ENCODE data around the gene DCXR. TPM values are rescaled to one million over a fixed set of nuclear protein-coding genes. Genes with fewer than 3 reads are reported as not detected.

The DCXR gene
- total and polyA plus RNA-seq, 2 experiments from 2014 or later: 70.2 to 75.8 TPM

- H3K27ac ChIP-seq: no peak overlapping the region
- H3K36me3 ChIP-seq (ENCODE audit: low read depth): no peaks in the 10 kb centered on the region
- no peak overlapping the region for H3K4me3 ChIP-seq
- H3K79me2 ChIP-seq (ENCODE audit: insufficient read depth): no peaks in the 10 kb centered on the region
- H2AFZ ChIP-seq: no peak overlapping the region
- H3K9ac ChIP-seq: no peak overlapping the region
- H3K4me2 ChIP-seq (ENCODE audit: unreplicated experiment): no peak overlapping the region
- 95 to 96% methylated on average over 14 to 22 of the region's 22 CpGs for WGBS, 2 experiments (ENCODE audit: low coverage in 1 of 2, low lambda C conversion rate in 2 of 2, missing lambda C conversion rate in 2 of 2)
- H3K9me3 ChIP-seq (ENCODE audit: low read depth): no peaks in the 10 kb centered on the region
- no peaks in the 10 kb centered on the region for H3K9me2 ChIP-seq (ENCODE audit: insufficient read depth)
- no peaks in the 10 kb centered on the region for H3K4me1 ChIP-seq (ENCODE audit: insufficient read depth)
- no peaks in the 10 kb centered on the region for H3F3A ChIP-seq (ENCODE audit: insufficient read depth)
- H4K20me1 ChIP-seq (ENCODE audit: insufficient read depth): no peaks in the 10 kb centered on the region
- in situ Hi-C loops (cut with MboI): no loop called here
- no peak for TF ChIP-seq EZH2phosphoT487 (IDR thresholded peaks at IDR 0.05; ENCODE audit: insufficient read depth, low read depth)
- TF ChIP-seq EZH2 (IDR thresholded peaks at IDR 0.05; ENCODE audit: insufficient read depth, poor library complexity, severe bottlenecking): no peak
- no peak for DNase-seq
- H3K27me3 ChIP-seq (replicated peaks; ENCODE audit: insufficient read depth): no peaks in the 10 kb centered on the region
Measured at GRCh38 chr17:82081966-82082365, 44.5 kb upstream of the DCXR start.

- H3K27ac ChIP-seq: no peak overlapping the region
- in situ Hi-C loops (cut with MboI): no loop called here
- TF ChIP-seq EZH2phosphoT487 (IDR thresholded peaks at IDR 0.05; ENCODE audit: insufficient read depth, low read depth): no peak
- TF ChIP-seq EZH2 (IDR thresholded peaks at IDR 0.05; ENCODE audit: insufficient read depth, poor library complexity, severe bottlenecking): no peak
- H3K36me3 ChIP-seq (ENCODE audit: low read depth): no peaks in the 10 kb centered on the region
- H2AFZ ChIP-seq: no peak overlapping the region
- no peaks in the 10 kb centered on the region for H3K4me1 ChIP-seq (ENCODE audit: insufficient read depth)
- H3K9ac ChIP-seq: no peak overlapping the region
- no peak overlapping the region for H3K4me3 ChIP-seq
- H3K9me3 ChIP-seq (ENCODE audit: low read depth): no peaks in the 10 kb centered on the region
- H3K4me2 ChIP-seq (ENCODE audit: unreplicated experiment): no peak overlapping the region
- DNase-seq: no peak
- H3K9me2 ChIP-seq (ENCODE audit: insufficient read depth): no peaks in the 10 kb centered on the region
- no peaks in the 10 kb centered on the region for H3K79me2 ChIP-seq (ENCODE audit: insufficient read depth)
- WGBS, 2 experiments (ENCODE audit: low coverage in 1 of 2, low lambda C conversion rate in 2 of 2, missing lambda C conversion rate in 2 of 2): 94 to 97% methylated on average over 17 to 20 of the region's 20 CpGs
- H3K27me3 ChIP-seq (replicated peaks; ENCODE audit: insufficient read depth): no peaks in the 10 kb centered on the region
- H4K20me1 ChIP-seq (ENCODE audit: insufficient read depth): no peaks in the 10 kb centered on the region
- peaks cover 3% of the 10 kb centered on the region; the same call in 1 of the 2 replicates for H3F3A ChIP-seq (ENCODE audit: insufficient read depth)
Measured at GRCh38 chr17:82081546-82081945, 44.0 kb upstream of the DCXR start.

GRCh38 chr17:82080789-82081464 lies 43.4 kb upstream of the DCXR start:
- no peaks in the 10 kb centered on the region for H3K9me3 ChIP-seq (ENCODE audit: low read depth)
- no peaks in the 10 kb centered on the region for H3K9me2 ChIP-seq (ENCODE audit: insufficient read depth)
- TF ChIP-seq EZH2phosphoT487 (IDR thresholded peaks at IDR 0.05; ENCODE audit: insufficient read depth, low read depth) (no peak), EZH2 (IDR thresholded peaks at IDR 0.05; ENCODE audit: insufficient read depth, poor library complexity, severe bottlenecking) (no peak)
- WGBS, 2 experiments (ENCODE audit: low coverage in 1 of 2, low lambda C conversion rate in 2 of 2, missing lambda C conversion rate in 2 of 2): 95 to 96% methylated on average over 39 to 44 of the region's 44 CpGs
- DNase-seq: no peak
- H3K27ac ChIP-seq: no peak overlapping the region
- H3K4me3 ChIP-seq: no peak overlapping the region
- H2AFZ ChIP-seq: no peak overlapping the region
- H3K4me2 ChIP-seq (ENCODE audit: unreplicated experiment): no peak overlapping the region
- no peak overlapping the region for H3K9ac ChIP-seq
- no peaks in the 10 kb centered on the region for H4K20me1 ChIP-seq (ENCODE audit: insufficient read depth)
- no peaks in the 10 kb centered on the region for H3K4me1 ChIP-seq (ENCODE audit: insufficient read depth)
- H3K36me3 ChIP-seq (ENCODE audit: low read depth): no peaks in the 10 kb centered on the region
- H3F3A ChIP-seq (ENCODE audit: insufficient read depth): peaks cover 4% of the 10 kb centered on the region; the same call in 1 of the 2 replicates
- no peaks in the 10 kb centered on the region for H3K27me3 ChIP-seq (replicated peaks; ENCODE audit: insufficient read depth)
- H3K79me2 ChIP-seq (ENCODE audit: insufficient read depth): no peaks in the 10 kb centered on the region
- in situ Hi-C loops (cut with MboI): no loop called here

GRCh38 chr17:82080048-82080788 lies 42.7 kb upstream of the DCXR start:
- Histone ChIP-seq H3K4me1 (ENCODE audit: insufficient read depth) (no peaks in the 10 kb centered on the region), H3K27ac (no peak overlapping the region), H3K36me3 (ENCODE audit: low read depth) (no peaks in the 10 kb centered on the region), H3K27me3 (replicated peaks; ENCODE audit: insufficient read depth) (no peaks in the 10 kb centered on the region), H2AFZ (no peak overlapping the region), H3K9me2 (ENCODE audit: insufficient read depth) (no peaks in the 10 kb centered on the region), H4K20me1 (ENCODE audit: insufficient read depth) (no peaks in the 10 kb centered on the region), H3F3A (ENCODE audit: insufficient read depth) (peaks cover 4% of the 10 kb centered on the region; the same call in 1 of the 2 replicates), H3K9me3 (ENCODE audit: low read depth) (no peaks in the 10 kb centered on the region), H3K79me2 (ENCODE audit: insufficient read depth) (no peaks in the 10 kb centered on the region), H3K4me2 (ENCODE audit: unreplicated experiment) (no peak overlapping the region), H3K4me3 (no peak overlapping the region), H3K9ac (no peak overlapping the region)
- in situ Hi-C loops (cut with MboI): no loop called here
- TF ChIP-seq EZH2 (IDR thresholded peaks at IDR 0.05; ENCODE audit: insufficient read depth, poor library complexity, severe bottlenecking) (no peak), EZH2phosphoT487 (IDR thresholded peaks at IDR 0.05; ENCODE audit: insufficient read depth, low read depth) (no peak)
- no peak for DNase-seq
- 91 to 94% methylated on average over 35 to 36 of the region's 36 CpGs for WGBS, 2 experiments (ENCODE audit: low coverage in 1 of 2, low lambda C conversion rate in 2 of 2, missing lambda C conversion rate in 2 of 2)
